IPS DF 6.9 (cell line): ENCODE measurements around the gene DIS3L2.
"Not testable (repeated sequence)": the region's sequence is repeated elsewhere in the genome, so short reads cannot be mapped to it uniquely, and the experiment has no call there.

Source experiments
- DNase-seq: peaks from one replicate; pipeline ENCODE4 v3.0.0-alpha.2; 2013; ENCODE audit warnings: low read depth, low spot score
- H3K27ac ChIP-seq: one replicate; pipeline ENCODE4 v1.5.1; 2013; ENCODE audit warnings: low read length, control low read depth
- H3K27me3 ChIP-seq: 2 replicates; pipeline ENCODE4 v1.6.1; 2013; ENCODE audit warnings: mild to moderate bottlenecking, low read length; ENCODE audit not compliant: control insufficient read depth, insufficient read depth
- H3K36me3 ChIP-seq: 2 replicates; pipeline ENCODE4 v1.6.1; 2013; ENCODE audit warnings: low read length; ENCODE audit not compliant: control insufficient read depth, insufficient read depth
- H3K4me1 ChIP-seq: 2 replicates; pipeline ENCODE4 v1.6.1; 2013; ENCODE audit warnings: low read length; ENCODE audit not compliant: control insufficient read depth, insufficient read depth
- H3K4me3 ChIP-seq: 2 replicates; pipeline ENCODE4 v1.5.1; 2013; ENCODE audit warnings: mild to moderate bottlenecking, low read length
- H3K9me3 ChIP-seq: 2 replicates; pipeline ENCODE4 v1.6.1; 2013; ENCODE audit warnings: low read length, inconsistent platforms; ENCODE audit not compliant: control insufficient read depth, insufficient read depth
- WGBS: extraction: QIAGEN DNeasy Blood & Tissue Kit; methylation state at CpG from one replicate; pipeline ENCODE4 v1.1.7; 2013; ENCODE audit warnings: mixed read lengths, missing lambda C conversion rate; ENCODE audit not compliant: insufficient read length, insufficient coverage; 5-methylcytosine and 5-hydroxymethylcytosine counted together

The DIS3L2 gene

GRCh38 chr2:232361646-232362045, 400.1 kb downstream of the DIS3L2 start:
- Histone ChIP-seq H3K27me3 (no peaks in the 10 kb centered on the region), H3K4me1 (peaks cover 2% of the 10 kb centered on the region), H3K36me3 (no peaks in the 10 kb centered on the region), H3K9me3 (no peaks in the 10 kb centered on the region), H3K4me3 (no peak overlapping the region), H3K27ac (no peak overlapping the region)
- no CpG with 5 or more reads among the region's 5 CpGs for WGBS
- DNase-seq, result no peak

GRCh38 chr2:232362174-232362900, 400.8 kb downstream of the DIS3L2 start:
- DNase-seq, result no peak
- peaks cover 2% of the 10 kb centered on the region for H3K4me1 ChIP-seq
- H3K36me3 ChIP-seq, result no peaks in the 10 kb centered on the region
- no CpG with 5 or more reads among the region's 8 CpGs for WGBS
- H3K27ac ChIP-seq, result no peak overlapping the region
- H3K4me3 ChIP-seq, result no peak overlapping the region
- H3K9me3 ChIP-seq, result no peaks in the 10 kb centered on the region
- no peaks in the 10 kb centered on the region for H3K27me3 ChIP-seq

GRCh38 chr2:232363064-232363783, 401.7 kb downstream of the DIS3L2 start:
- DNase-seq, H3K27ac ChIP-seq, H3K27me3 ChIP-seq, H3K4me1 ChIP-seq, H3K9me3 ChIP-seq, H3K36me3 ChIP-seq, H3K4me3 ChIP-seq: not testable (repeated sequence)
- no CpG with 5 or more reads among the region's 12 CpGs for WGBS

GRCh38 chr2:232363784-232364615, 402.5 kb downstream of the DIS3L2 start:
- Histone ChIP-seq H3K4me3 (no peak overlapping the region), H3K9me3 (no peaks in the 10 kb centered on the region), H3K27ac (no peak overlapping the region), H3K36me3 (no peaks in the 10 kb centered on the region), H3K4me1 (peaks cover 5% of the 10 kb centered on the region), H3K27me3 (no peaks in the 10 kb centered on the region)
- no peak for DNase-seq
- no CpG with 5 or more reads among the region's 14 CpGs for WGBS

GRCh38 chr2:232364806-232365594, 403.5 kb downstream of the DIS3L2 start:
- H3K27ac ChIP-seq, H3K36me3 ChIP-seq, H3K27me3 ChIP-seq, H3K4me1 ChIP-seq, H3K9me3 ChIP-seq, DNase-seq, H3K4me3 ChIP-seq: not testable (repeated sequence)
- no CpG with 5 or more reads among the region's 18 CpGs for WGBS

GRCh38 chr2:232365621-232366321, 404.3 kb downstream of the DIS3L2 start:
- no peak for DNase-seq
- Histone ChIP-seq H3K27me3 (no peaks in the 10 kb centered on the region), H3K9me3 (no peaks in the 10 kb centered on the region), H3K4me1 (peaks cover 5% of the 10 kb centered on the region), H3K36me3 (no peaks in the 10 kb centered on the region), H3K27ac (no peak overlapping the region), H3K4me3 (no peak overlapping the region)
- no CpG with 5 or more reads among the region's 20 CpGs for WGBS

- H3K9me3 ChIP-seq, H3K27ac ChIP-seq, H3K4me3 ChIP-seq, H3K36me3 ChIP-seq, H3K27me3 ChIP-seq, H3K4me1 ChIP-seq, DNase-seq: not testable (repeated sequence)
- no CpG with 5 or more reads among the region's 23 CpGs for WGBS
These were observed 404.9 kb downstream of the DIS3L2 start for GRCh38 chr2:232366461-232366860.

GRCh38 chr2:232367016-232367415, 405.5 kb downstream of the DIS3L2 start:
- Histone ChIP-seq H3K27me3 (no peaks in the 10 kb centered on the region), H3K36me3 (no peaks in the 10 kb centered on the region), H3K4me3 (no peak overlapping the region), H3K9me3 (no peaks in the 10 kb centered on the region), H3K27ac (no peak overlapping the region), H3K4me1 (peaks cover 5% of the 10 kb centered on the region)
- no peak for DNase-seq
- WGBS, result no CpG with 5 or more reads among the region's 7 CpGs

- Histone ChIP-seq H3K36me3 (no peaks in the 10 kb centered on the region), H3K9me3 (no peaks in the 10 kb centered on the region), H3K4me1 (peaks cover 5% of the 10 kb centered on the region), H3K27me3 (no peaks in the 10 kb centered on the region), H3K4me3 (no peak overlapping the region), H3K27ac (no peak overlapping the region)
- no CpG with 5 or more reads among the region's 13 CpGs for WGBS
- DNase-seq, result no peak
These were observed 406.2 kb downstream of the DIS3L2 start for GRCh38 chr2:232367591-232368233.
